GM10266 (cell line): ENCODE measurements around the gene CASP4.

Source experiments
- DNase-seq: peaks from one replicate; pipeline ENCODE4 v3.0.0; 2012; ENCODE audit errors: extremely low spot score
- CTCF ChIP-seq: IDR thresholded peaks from 2 replicates; pipeline ENCODE4 v1.5.1; 2012; ENCODE audit warnings: mild to moderate bottlenecking, low read depth; ENCODE audit not compliant: control insufficient read depth, insufficient read depth; ENCODE audit errors: missing control alignments

CASP4 gene

GRCh38 chr11:104968355-104968855 is at the start of gene CASP4:
CASP4 (minus strand) TSS chr11:104968574; CDS start chr11:104968525, 49 bp downstream.
- no peak for TF ChIP-seq CTCF
- peak; percentile 11 for DNase-seq

- TF ChIP-seq CTCF: no peak
- DNase-seq: no peak
These were observed 39.1 kb upstream of the CASP4 start for GRCh38 chr11:105007463-105007862.

- DNase-seq: no peak
- no peak for TF ChIP-seq CTCF
These were observed 37.1 kb upstream of the CASP4 start for GRCh38 chr11:105005451-105005845.

- no peak for DNase-seq
- no peak for TF ChIP-seq CTCF
These were observed 35.6 kb upstream of the CASP4 start for GRCh38 chr11:105004021-105004420.

GRCh38 chr11:105003151-105003550 is 34.8 kb upstream of the CASP4 start:
- no peak for DNase-seq
- TF ChIP-seq CTCF: no peak

- peak; percentile 81 for TF ChIP-seq CTCF
- DNase-seq: peak; percentile 25
These were observed 32.4 kb upstream of the CASP4 start for GRCh38 chr11:105000797-105001196.

- no peak for DNase-seq
- TF ChIP-seq CTCF: no peak
These were observed 31.8 kb upstream of the CASP4 start for GRCh38 chr11:105000167-105000566.
